Fibroblast of skin of right quadriceps (primary cell): Measurements from ENCODE around the gene AP2A2.

Experiments used
- DNase-seq: peaks from one replicate; pipeline ENCODE4 v3.0.0-alpha.2; 2013

Gene AP2A2

GRCh38 chr11:976431-977160 is 50.9 kb downstream of the AP2A2 start:
- peak; percentile 15 for DNase-seq

- DNase-seq = no peak
Observed at GRCh38 chr11:977830-978720, 52.4 kb downstream of the AP2A2 start.

GRCh38 chr11:978781-979180 is 53.1 kb downstream of the AP2A2 start:
- no peak for DNase-seq

GRCh38 chr11:980438-981357 is 55.0 kb downstream of the AP2A2 start:
- DNase-seq = no peak

- no peak for DNase-seq
Observed at GRCh38 chr11:981764-982163, 56.1 kb downstream of the AP2A2 start.

GRCh38 chr11:984546-984945 is 58.9 kb downstream of the AP2A2 start:
- no peak for DNase-seq

- no peak for DNase-seq
Observed at GRCh38 chr11:985406-985805, 59.7 kb downstream of the AP2A2 start.

GRCh38 chr11:985848-986247 is 60.2 kb downstream of the AP2A2 start:
- DNase-seq = no peak

- DNase-seq = no peak
Observed at GRCh38 chr11:986270-986951, 60.7 kb downstream of the AP2A2 start.

- no peak for DNase-seq
Observed at GRCh38 chr11:986952-987305, 61.3 kb downstream of the AP2A2 start.

- no peak for DNase-seq
Observed at GRCh38 chr11:987671-988070, 62.0 kb downstream of the AP2A2 start.

- no peak for DNase-seq
Observed at GRCh38 chr11:990101-990500, 64.4 kb downstream of the AP2A2 start.

- no peak for DNase-seq
Observed at GRCh38 chr11:991034-991433, 65.4 kb downstream of the AP2A2 start.

- DNase-seq = no peak
Observed at GRCh38 chr11:991711-992307, 66.1 kb downstream of the AP2A2 start.

GRCh38 chr11:992577-992976 is 66.9 kb downstream of the AP2A2 start:
- no peak for DNase-seq

GRCh38 chr11:993632-994167 is 68.0 kb downstream of the AP2A2 start:
- DNase-seq = no peak

GRCh38 chr11:995044-995751 is 69.5 kb downstream of the AP2A2 start:
- no peak for DNase-seq

GRCh38 chr11:995752-996420 is 70.2 kb downstream of the AP2A2 start:
- peak; percentile 3 for DNase-seq

- no peak for DNase-seq
Observed at GRCh38 chr11:996681-997080, 71.0 kb downstream of the AP2A2 start.

GRCh38 chr11:997907-998306 is 72.2 kb downstream of the AP2A2 start:
- DNase-seq = no peak

GRCh38 chr11:999009-999408 is 73.3 kb downstream of the AP2A2 start:
- DNase-seq = no peak
